GM12878 (cell line): ENCODE results near the gene H2BK1. TPM values are rescaled to one million over a fixed set of nuclear protein-coding genes. Genes with fewer than 3 reads are reported as not detected.

Experiments
- ATAC-seq: fragments of 200-7000 bp; cut with Tn5 transposase; 3 replicates; pipeline ENCODE4 v1.9.1; 2020; ENCODE audit warnings: mild to moderate bottlenecking, moderate library complexity
- BruUV-seq: library from RNA; stranded (reverse); fragments of 400-500 nt; replicated peaks from 2 replicates; lab custom pipeline; 2021; lab: Mats Ljungman, UMichigan
- CTCF ChIA-PET: fragments of 300-600 bp; sonication (Branson Sonifier 250); formaldehyde crosslinking; extraction: SDS; loops from one replicate; lab custom pipeline; 2021; ENCODE audit warnings: inconsistent platforms; lab: Yijun Ruan, JAX
- POLR2A ChIA-PET: fragments of 350-600 bp; formaldehyde crosslinking; extraction: SDS; loops from one replicate; lab custom pipeline; 2021; ENCODE audit warnings: inconsistent platforms; lab: Charles Lee
- RAD21 ChIA-PET: fragments of 300-600 bp; sonication (Branson Sonifier 250); formaldehyde crosslinking; loops from one replicate; lab custom pipeline; 2023; ENCODE audit warnings: antibody characterized with exemption; ENCODE audit not compliant: unreplicated experiment; lab: Charles Lee
- SMC1A ChIA-PET: fragments of 300-600 bp; sonication (Branson Sonifier 250); formaldehyde crosslinking; loops from one replicate; lab custom pipeline; 2023; ENCODE audit not compliant: unreplicated experiment, uncharacterized antibody; lab: Charles Lee
- DNase-seq: peaks from one replicate; pipeline ENCODE4 v3.0.0-alpha.2; 2011; ENCODE audit warnings: low read depth, low spot score
- FAIRE-seq: peaks from 3 replicates; lab custom pipeline; 2011; peaks lifted over from hg19 to GRCh38; lab: Jason Lieb, UNC
- H2AFZ ChIP-seq: 2 replicates; pipeline ENCODE4 v1.6.0; 2011; ENCODE audit warnings: low read depth, low read length, control low read depth; ENCODE audit not compliant: control insufficient read depth
- H3K27ac ChIP-seq: 2 replicates; pipeline ENCODE4 v1.5.1; 2011; ENCODE audit warnings: control low read depth; ENCODE audit not compliant: control insufficient read depth, insufficient read depth
- H3K27me3 ChIP-seq, 2 experiments: replicated peaks in 1 of 2; 2 replicates each; pipeline versions ENCODE4 v1.6.0 to v1.6.1; 2011; ENCODE audit warnings: low read length in 1 of 2; ENCODE audit not compliant: control insufficient read depth in 2 of 2, insufficient read depth in 2 of 2
- H3K36me3 ChIP-seq, 2 experiments: 2 replicates each; pipeline ENCODE4 v1.5.1; 2011; ENCODE audit warnings: low read length in 1 of 2; ENCODE audit not compliant: control insufficient read depth in 2 of 2, insufficient read depth in 2 of 2
- H3K4me1 ChIP-seq: 2 replicates; pipeline ENCODE4 v1.6.1; 2011; ENCODE audit warnings: mild to moderate bottlenecking, low read length, moderate library complexity, mixed read lengths; ENCODE audit not compliant: control insufficient read depth, insufficient read depth
- H3K4me2 ChIP-seq: 2 replicates; pipeline ENCODE4 v1.6.0; 2011; ENCODE audit warnings: control low read depth; ENCODE audit not compliant: control insufficient read depth, insufficient read depth
- H3K4me3 ChIP-seq: fragments of 200-600 bp; sonication (generic); 2 replicates; pipeline ENCODE4 v1.5.1; 2016
- H3K79me2 ChIP-seq: 2 replicates; pipeline ENCODE4 v1.6.0; 2011; ENCODE audit warnings: low read length; ENCODE audit not compliant: control insufficient read depth, insufficient read depth
- H3K9ac ChIP-seq: 2 replicates; pipeline ENCODE4 v1.8.0; 2011; ENCODE audit warnings: low read length, control low read depth, mixed read lengths; ENCODE audit not compliant: control insufficient read depth, insufficient read depth
- H3K9me3 ChIP-seq: replicated peaks from 3 replicates; pipeline ENCODE4 v1.5.1; 2011; ENCODE audit warnings: mild to moderate bottlenecking, low read length; ENCODE audit not compliant: control insufficient read depth, insufficient read depth
- H4K20me1 ChIP-seq: 2 replicates; pipeline ENCODE4 v1.6.0; 2011; ENCODE audit not compliant: control insufficient read depth, insufficient read depth
- BCLAF1 ChIP-seq: fragments of 450-650 bp; IDR thresholded peaks from 2 replicates; pipeline ENCODE4 v1.6.1; 2017; ENCODE audit warnings: antibody characterized with exemption, mild to moderate bottlenecking, moderate library complexity
- BMI1 ChIP-seq: fragments of 450-650 bp; IDR thresholded peaks from 2 replicates; pipeline ENCODE4 v1.6.1; 2016; ENCODE audit warnings: mild to moderate bottlenecking, moderate library complexity, borderline replicate concordance
- EED ChIP-seq: sonication (generic); IDR thresholded peaks from 2 replicates; pipeline ENCODE4 v1.6.1; 2016; ENCODE audit warnings: antibody characterized with exemption, low read depth
- ETV6 ChIP-seq, 2 experiments: fragments of 450-650 bp in 1 of 2; IDR thresholded peaks in 1 of 2; conservative IDR thresholded peaks in 1 of 2; 2 replicates each; pipeline ENCODE4 v1.6.1; 2014; ENCODE audit warnings: antibody characterized with exemption in 1 of 2, borderline replicate concordance in 1 of 2, low read depth in 1 of 2, mild to moderate bottlenecking in 1 of 2, moderate library complexity in 1 of 2
- MTA3 ChIP-seq: IDR thresholded peaks from 2 replicates; pipeline ENCODE4 v1.6.1; 2012; ENCODE audit warnings: low read length, inconsistent platforms, borderline replicate concordance
- NFIC ChIP-seq: IDR thresholded peaks from 2 replicates; pipeline ENCODE4 v1.6.1; 2012; ENCODE audit warnings: low read depth, mild to moderate bottlenecking, inconsistent platforms, low read length, moderate library complexity
- NFXL1 ChIP-seq: fragments of 450-650 bp; IDR thresholded peaks from 2 replicates; pipeline ENCODE4 v1.6.1; 2017; ENCODE audit warnings: antibody characterized with exemption, mild to moderate bottlenecking, borderline replicate concordance
- POLR2A ChIP-seq: IDR thresholded peaks from 2 replicates; pipeline ENCODE4 v1.6.1; 2011; ENCODE audit warnings: low read depth, mild to moderate bottlenecking, low read length
- RB1 ChIP-seq: fragments of 450-650 bp; formaldehyde crosslinking; IDR thresholded peaks from 2 replicates; pipeline ENCODE4 v1.6.1; 2017; ENCODE audit warnings: mild to moderate bottlenecking, borderline replicate concordance
- RELA ChIP-seq: fragments of 450-650 bp; IDR thresholded peaks from 2 replicates; pipeline ENCODE4 v1.8.0; 2014; ENCODE audit warnings: borderline replicate concordance; ENCODE audit not compliant: partially characterized antibody
- SIX5 ChIP-seq: IDR thresholded peaks from 2 replicates; pipeline ENCODE4 v1.6.1; 2011; ENCODE audit warnings: mild to moderate bottlenecking, low read depth, low read length, moderate library complexity; ENCODE audit not compliant: severe bottlenecking
- SMAD1 ChIP-seq: fragments of 450-650 bp; IDR thresholded peaks from 2 replicates; pipeline ENCODE4 v1.6.1; 2018; ENCODE audit warnings: mild to moderate bottlenecking, low read depth; ENCODE audit not compliant: partially characterized antibody
- WRNIP1 ChIP-seq: IDR thresholded peaks from 2 replicates; pipeline ENCODE4 v1.6.1; 2011; ENCODE audit warnings: low read depth, low read length, improper control_type of control experiment, borderline replicate concordance
- YY1 ChIP-seq: IDR thresholded peaks from 2 replicates; pipeline ENCODE4 v1.6.1; 2011; ENCODE audit warnings: low read depth, mild to moderate bottlenecking, low read length
- ZSCAN29 ChIP-seq: fragments of 450-650 bp; IDR thresholded peaks from 2 replicates; pipeline ENCODE4 v1.6.1; 2017; ENCODE audit warnings: mild to moderate bottlenecking, moderate library complexity
- WGBS: methylation state at CpG from one replicate; pipeline ENCODE4 v1.1.6; 2016; ENCODE audit warnings: low lambda C conversion rate; ENCODE audit not compliant: insufficient replicate concordance, insufficient coverage; ENCODE audit errors: missing lambda C conversion rate; 5-methylcytosine and 5-hydroxymethylcytosine counted together
- in situ Hi-C: fragments of 300-500 bp; cut with MboI; formaldehyde crosslinking; loops from 9 replicates; pipeline ENCODE4 v1.14.3; 2018; ENCODE audit warnings: mixed read lengths
- intact Hi-C: fragments of 100-400 bp; cut with micrococcal nuclease; formaldehyde crosslinking; loops from one replicate; pipeline ENCODE4 v1.14.2; 2022; ENCODE audit not compliant: unreplicated experiment
- polyA plus RNA-seq, 11 experiments: library from polyadenylated mRNA; depleted of rRNA in 4 of 11; unstranded in 6 of 11; stranded (reverse) in 5 of 11; fragments of >200 nt; fragmentation: Nextera tagmentation in 4 of 11; fragmentation: Illumina TruSeq in 1 of 11; extraction: Ambion mirVana in 4 of 11; extraction: Trizol in 1 of 11; gene quantifications; 1 replicate in 1 of 11; 2 replicates in 10 of 11; pipeline versions ENCODE4 v1.2.1 to v1.2.3, GENCODE V29; 2011 to 2016; ENCODE audit warnings: inconsistent platforms in 2 of 11, missing spikeins in 2 of 11, low read depth in 1 of 11
- total RNA-seq, 4 experiments: library from RNA; depleted of rRNA in 3 of 4; stranded (reverse); fragments of >200 nt in 3 of 4; fragmentation: Illumina TruSeq in 1 of 4; extraction: Trizol in 1 of 4; gene quantifications; 2 replicates each; pipeline versions ENCODE4 v1.2.1 to v1.2.3, GENCODE V29; 2013 to 2021
- TF ChIP-seq, protein P1 (sequence below): IDR thresholded peaks from 2 replicates; pipeline ENCODE4 v1.6.1; 2012; ENCODE audit warnings: low read depth, low read length, improper control_type of control experiment

Gene H2BK1
- total and polyA plus RNA-seq, 10 of the 15 experiments (the other 5 are each of a cell fraction or from before 2014, with no cell fraction given) = 0.54 TPM; not detected in 9

DNA sequence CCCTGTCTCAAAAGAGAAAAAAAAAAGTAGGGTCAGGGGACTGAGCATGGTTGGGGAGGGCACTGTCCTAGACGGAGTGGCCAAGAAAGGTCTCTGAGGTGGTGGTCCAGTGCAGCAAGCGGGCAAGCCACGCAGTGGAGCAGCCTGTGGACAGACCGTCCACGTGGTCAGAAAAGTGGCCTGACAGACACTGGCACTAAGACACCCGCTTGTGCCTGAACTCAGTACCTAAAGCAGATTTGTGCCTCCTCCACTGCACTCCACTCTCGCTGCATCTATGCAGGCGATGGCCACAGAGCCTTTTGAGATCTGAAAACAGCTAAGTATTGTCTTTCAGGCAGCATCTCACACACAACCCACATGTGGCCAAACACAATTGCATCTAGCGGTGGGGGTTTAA is 32.1 kb downstream of the H2BK1 start:
- no peaks in the 10 kb centered on the region for H3K36me3 ChIP-seq
- ATAC-seq (no peak), DNase-seq (no peak), FAIRE-seq (no peak)
- H3K9ac ChIP-seq = no peak overlapping the region
- H3K79me2 ChIP-seq = no peaks in the 10 kb centered on the region
- no peaks in the 10 kb centered on the region for H3K9me3 ChIP-seq
- 31% methylated on average over 9 of the region's 9 CpGs for WGBS
- CTCF ChIA-PET = interaction anchor here (1.0 to 1.7 kb wide), 2 partner anchors 12 kb away, joined by 3 to 5 read pairs; no protein-coding TSS in a partner anchor
- no peak for TF ChIP-seq WRNIP1
- no peak for TF ChIP-seq EED
- TF ChIP-seq BMI1 = no peak
- TF ChIP-seq NFXL1 = no peak
- TF ChIP-seq ZSCAN29 = no peak
- POLR2A ChIA-PET = no interaction called here
- BruUV-seq = no TSS peak
- no peaks in the 10 kb centered on the region for H4K20me1 ChIP-seq
- peaks cover 0 to 4% of the 10 kb centered on the region in 2 experiments; a peak in 3 of 4 replicates for H3K27me3 ChIP-seq
- no peak overlapping the region for H3K4me2 ChIP-seq
- intact Hi-C loops (no loop called here), in situ Hi-C loops (no loop called here)
- no peak overlapping the region for H3K4me3 ChIP-seq
- H3K4me1 ChIP-seq = no peaks in the 10 kb centered on the region
- SMC1A ChIA-PET = no interaction called here
- RAD21 ChIA-PET = no interaction called here
- no peak overlapping the region for H2AFZ ChIP-seq
- no peak overlapping the region for H3K27ac ChIP-seq

GRCh38 chr7:151177310-151177709 is 33.0 kb downstream of the H2BK1 start:
- Histone ChIP-seq H4K20me1 (no peaks in the 10 kb centered on the region), H3K4me2 (no peak overlapping the region), H3K4me1 (no peaks in the 10 kb centered on the region), H3K4me3 (no peak overlapping the region), H3K27me3 (peaks cover under 1 to 4% of the 10 kb centered on the region in 2 experiments), H3K27ac (no peak overlapping the region), H3K36me3 (no peaks in the 10 kb centered on the region), H3K9me3 (no peaks in the 10 kb centered on the region), H2AFZ (no peak overlapping the region), H3K79me2 (no peaks in the 10 kb centered on the region), H3K9ac (no peak overlapping the region)
- intact Hi-C loops = no loop called here
- CTCF ChIA-PET = interaction anchor here (0.8 to 1.5 kb wide), 3 partner anchors 11 to 29 kb away, joined by 3 read pairs; no protein-coding TSS in a partner anchor
- RAD21 ChIA-PET = no interaction called here
- in situ Hi-C loops = no loop called here
- POLR2A ChIA-PET = no interaction called here
- SMC1A ChIA-PET = no interaction called here
- no peak for TF ChIP-seq RB1
- TF ChIP-seq, protein P1, sequence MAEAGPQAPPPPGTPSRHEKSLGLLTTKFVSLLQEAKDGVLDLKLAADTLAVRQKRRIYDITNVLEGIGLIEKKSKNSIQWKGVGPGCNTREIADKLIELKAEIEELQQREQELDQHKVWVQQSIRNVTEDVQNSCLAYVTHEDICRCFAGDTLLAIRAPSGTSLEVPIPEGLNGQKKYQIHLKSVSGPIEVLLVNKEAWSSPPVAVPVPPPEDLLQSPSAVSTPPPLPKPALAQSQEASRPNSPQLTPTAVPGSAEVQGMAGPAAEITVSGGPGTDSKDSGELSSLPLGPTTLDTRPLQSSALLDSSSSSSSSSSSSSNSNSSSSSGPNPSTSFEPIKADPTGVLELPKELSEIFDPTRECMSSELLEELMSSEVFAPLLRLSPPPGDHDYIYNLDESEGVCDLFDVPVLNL = no peak
- TF ChIP-seq NFIC = no peak
- no peak for TF ChIP-seq YY1
- TF ChIP-seq SMAD1 = no peak
- TF ChIP-seq BCLAF1 = no peak
- no peak for TF ChIP-seq POLR2A
- TF ChIP-seq SIX5 = no peak
- TF ChIP-seq RELA = no peak
- no peak for TF ChIP-seq MTA3
- no peak for TF ChIP-seq ETV6 (conservative IDR thresholded peaks at IDR 0.05 in 1 of 2, IDR thresholded peaks at IDR 0.05 in 1 of 2; ENCODE audit: borderline replicate concordance in 1 of 2, low read depth in 1 of 2)
- ATAC-seq = no peak
- no peak for DNase-seq
- 0% methylated on average over 1 of the region's 1 CpG for WGBS
- no TSS peak for BruUV-seq
- no peak for FAIRE-seq
